ENCODE data around the gene RETSAT.

The RETSAT gene

GRCh38 chr2:85308896-85309555 is 45.3 kb downstream of the RETSAT start:
- peak; percentile 71 for DNase-seq

GRCh38 chr2:85308201-85308600 is 46.1 kb downstream of the RETSAT start:
- no peak for DNase-seq

DNA sequence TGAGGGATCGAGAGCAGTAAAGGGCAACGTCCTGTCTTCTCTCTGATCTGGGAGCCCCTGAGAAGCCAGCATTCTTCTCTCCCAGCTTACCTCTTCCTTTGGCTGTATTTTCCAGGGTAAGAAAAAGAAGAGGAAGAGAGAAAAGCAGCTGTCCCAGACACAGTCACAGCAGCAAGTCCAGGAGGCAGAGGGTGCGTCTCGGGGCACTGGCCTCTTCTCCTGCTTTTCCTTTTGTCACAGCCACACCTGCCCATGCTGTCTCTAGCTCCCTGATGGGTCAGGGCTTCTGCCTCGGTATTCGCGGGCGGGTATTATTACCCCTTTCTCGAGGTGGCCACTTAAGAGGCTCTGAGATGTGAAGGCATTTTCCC is 46.8 kb downstream of the RETSAT start:
- DNase-seq: no peak

DNA sequence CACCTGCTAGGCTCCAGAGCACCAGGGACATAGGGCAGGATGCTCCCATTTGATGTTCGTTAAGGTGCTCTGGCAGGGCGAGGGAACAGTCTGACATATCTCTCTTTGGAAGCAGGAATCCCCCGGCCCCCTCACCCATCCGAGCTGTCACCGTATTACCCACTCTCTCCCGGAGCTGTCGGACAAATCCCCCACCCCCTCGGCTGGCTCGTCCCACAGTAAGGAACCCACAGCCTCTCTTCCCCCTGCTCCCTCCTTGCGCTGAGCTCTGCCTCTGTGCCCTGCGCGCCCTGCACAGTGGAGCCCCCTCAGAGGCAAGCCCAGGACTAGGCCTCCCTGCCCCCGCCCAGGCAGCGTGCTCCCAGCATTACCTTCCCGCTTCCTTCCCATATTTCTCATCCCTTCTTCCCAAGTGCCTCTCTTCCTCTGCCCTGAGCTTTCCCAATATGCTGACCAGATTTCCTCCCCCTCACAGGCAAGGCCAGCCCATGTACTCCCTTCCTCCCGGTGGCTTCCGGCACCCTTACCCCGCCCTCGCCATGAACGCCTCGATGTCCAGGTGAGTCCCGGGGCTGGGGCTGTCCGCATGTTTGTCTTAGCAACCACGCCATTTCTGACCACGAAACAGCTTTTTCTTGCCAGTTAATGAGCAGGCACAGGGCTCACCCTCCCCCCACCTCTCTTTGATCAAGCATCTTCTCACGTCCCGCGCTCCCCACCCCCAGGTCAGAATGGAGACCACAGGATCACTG is 50.4 kb downstream of the RETSAT start:
- no peak for DNase-seq

DNA sequence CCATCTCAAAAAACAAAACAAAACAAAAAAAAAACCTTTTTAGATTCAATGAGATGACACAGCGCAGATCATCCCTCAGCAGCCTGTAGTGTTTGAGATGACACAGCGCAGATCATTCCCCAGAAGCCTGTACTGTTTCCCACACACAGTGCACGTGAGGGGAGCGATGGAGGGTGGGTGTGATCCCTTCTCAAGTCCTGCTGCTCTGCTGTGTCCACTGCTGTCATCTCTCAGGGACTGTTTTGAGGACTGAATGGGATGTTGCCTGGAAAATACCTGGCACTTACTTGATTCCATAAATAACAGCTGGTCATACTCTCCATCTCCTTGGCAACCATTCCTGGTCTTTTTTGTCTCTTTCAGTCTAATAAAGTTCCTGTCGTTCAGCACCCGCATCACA is 52.2 kb downstream of the RETSAT start:
- DNase-seq: no peak

Data from right kidney (tissue), 1 donor.